Subcutaneous adipose tissue (tissue), 4 donors: ENCODE measurements around the gene ASPSCR1. TPM values are rescaled to one million over a fixed set of nuclear protein-coding genes. Genes with fewer than 3 reads are reported as not detected.

Experiments
- total RNA-seq, 4 donors: library from RNA; depleted of rRNA; stranded (reverse); fragments of >200 nt; gene quantifications; one replicate each; pipeline ENCODE4 v1.1.0, GENCODE V29; 2016
- TF ChIP-seq, protein P1 (sequence below): fragments of 450-650 bp; IDR thresholded peaks from one replicate; pipeline ENCODE4 v1.5.1; 2016; ENCODE audit warnings: low read depth, mild to moderate bottlenecking, control low read depth, antibody characterized with exemption, moderate library complexity

ASPSCR1 gene
- total RNA-seq, 4 donors from 2014 or later = 8.2 to 30.1 (median 18.1) TPM

DNA sequence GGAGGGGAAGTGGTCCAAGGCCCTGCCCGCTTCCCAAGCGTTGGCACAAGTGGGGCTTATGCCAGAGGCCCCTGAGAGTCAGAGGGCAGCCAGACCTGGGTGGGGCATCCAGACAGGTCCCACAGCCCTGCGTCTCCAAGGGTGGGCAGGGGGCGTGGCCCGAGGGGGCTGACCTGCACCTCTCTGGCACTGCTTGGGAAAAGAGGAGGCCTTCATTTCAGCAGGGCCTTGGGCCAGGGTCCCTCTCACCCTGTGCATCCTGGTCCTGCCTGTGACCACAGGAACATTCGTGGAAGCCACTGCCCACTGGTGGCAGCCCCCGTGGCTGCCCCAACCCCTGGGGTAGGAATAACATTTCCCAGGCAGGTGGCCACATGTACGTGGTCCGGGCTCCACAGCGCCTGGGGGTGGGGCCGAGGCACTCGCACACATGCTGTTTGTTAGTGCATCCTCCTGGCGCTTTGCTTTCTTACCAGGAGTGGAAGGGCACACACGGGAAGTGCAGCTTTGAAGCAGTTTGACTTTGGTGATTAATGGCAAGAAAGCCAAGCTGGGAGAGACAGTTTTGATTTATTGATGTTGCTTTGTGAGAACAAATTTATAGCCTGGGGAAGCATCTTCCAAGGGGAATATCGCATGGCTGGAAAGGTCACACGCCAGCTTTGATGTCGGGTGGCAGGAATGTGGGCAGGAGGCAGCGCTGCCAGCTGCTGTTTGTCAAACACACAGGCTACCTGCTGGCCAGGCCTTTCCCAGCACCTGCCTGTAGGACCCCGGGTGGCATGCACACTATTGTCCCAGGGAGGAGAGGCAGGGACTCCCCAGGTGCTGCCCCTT, 40.9 kb downstream of the ASPSCR1 start:
- TF ChIP-seq, protein P1, sequence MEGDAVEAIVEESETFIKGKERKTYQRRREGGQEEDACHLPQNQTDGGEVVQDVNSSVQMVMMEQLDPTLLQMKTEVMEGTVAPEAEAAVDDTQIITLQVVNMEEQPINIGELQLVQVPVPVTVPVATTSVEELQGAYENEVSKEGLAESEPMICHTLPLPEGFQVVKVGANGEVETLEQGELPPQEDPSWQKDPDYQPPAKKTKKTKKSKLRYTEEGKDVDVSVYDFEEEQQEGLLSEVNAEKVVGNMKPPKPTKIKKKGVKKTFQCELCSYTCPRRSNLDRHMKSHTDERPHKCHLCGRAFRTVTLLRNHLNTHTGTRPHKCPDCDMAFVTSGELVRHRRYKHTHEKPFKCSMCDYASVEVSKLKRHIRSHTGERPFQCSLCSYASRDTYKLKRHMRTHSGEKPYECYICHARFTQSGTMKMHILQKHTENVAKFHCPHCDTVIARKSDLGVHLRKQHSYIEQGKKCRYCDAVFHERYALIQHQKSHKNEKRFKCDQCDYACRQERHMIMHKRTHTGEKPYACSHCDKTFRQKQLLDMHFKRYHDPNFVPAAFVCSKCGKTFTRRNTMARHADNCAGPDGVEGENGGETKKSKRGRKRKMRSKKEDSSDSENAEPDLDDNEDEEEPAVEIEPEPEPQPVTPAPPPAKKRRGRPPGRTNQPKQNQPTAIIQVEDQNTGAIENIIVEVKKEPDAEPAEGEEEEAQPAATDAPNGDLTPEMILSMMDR = no peak

DNA sequence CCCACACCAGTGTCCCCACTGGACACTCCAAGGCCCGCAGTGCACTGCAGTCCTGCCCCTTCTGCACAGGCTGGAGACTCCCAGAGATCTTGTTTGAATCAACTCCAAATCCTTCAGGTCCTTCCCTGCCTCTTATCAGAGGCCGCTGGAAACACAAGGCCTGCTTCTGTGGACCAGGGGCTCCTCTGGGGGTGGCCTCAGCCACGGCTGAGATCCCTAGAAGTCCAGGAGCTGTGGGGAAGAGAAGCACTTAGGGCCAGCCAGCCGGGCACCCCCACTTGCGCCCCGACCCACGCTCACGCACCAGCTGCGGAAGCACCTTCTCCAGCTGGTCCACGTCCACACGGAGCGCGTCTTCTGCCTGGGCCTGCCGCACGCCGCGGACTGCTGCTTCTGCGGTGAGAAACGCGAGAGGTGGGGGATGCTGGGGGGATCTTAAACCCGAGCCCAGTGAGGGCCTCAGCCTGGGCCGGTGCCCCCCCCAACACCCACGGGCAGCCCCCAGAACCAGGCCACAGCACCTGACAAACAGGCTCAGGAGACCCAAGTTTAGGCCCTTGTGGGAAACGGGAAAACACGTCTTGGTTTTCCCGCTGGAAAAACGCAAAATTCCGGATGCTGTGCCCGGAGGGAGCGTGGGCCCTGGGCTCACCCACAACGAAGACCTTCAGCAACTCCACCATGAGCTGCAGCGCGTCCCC, 41.7 kb downstream of the ASPSCR1 start:
- TF ChIP-seq, protein P1 = no peak

DNA sequence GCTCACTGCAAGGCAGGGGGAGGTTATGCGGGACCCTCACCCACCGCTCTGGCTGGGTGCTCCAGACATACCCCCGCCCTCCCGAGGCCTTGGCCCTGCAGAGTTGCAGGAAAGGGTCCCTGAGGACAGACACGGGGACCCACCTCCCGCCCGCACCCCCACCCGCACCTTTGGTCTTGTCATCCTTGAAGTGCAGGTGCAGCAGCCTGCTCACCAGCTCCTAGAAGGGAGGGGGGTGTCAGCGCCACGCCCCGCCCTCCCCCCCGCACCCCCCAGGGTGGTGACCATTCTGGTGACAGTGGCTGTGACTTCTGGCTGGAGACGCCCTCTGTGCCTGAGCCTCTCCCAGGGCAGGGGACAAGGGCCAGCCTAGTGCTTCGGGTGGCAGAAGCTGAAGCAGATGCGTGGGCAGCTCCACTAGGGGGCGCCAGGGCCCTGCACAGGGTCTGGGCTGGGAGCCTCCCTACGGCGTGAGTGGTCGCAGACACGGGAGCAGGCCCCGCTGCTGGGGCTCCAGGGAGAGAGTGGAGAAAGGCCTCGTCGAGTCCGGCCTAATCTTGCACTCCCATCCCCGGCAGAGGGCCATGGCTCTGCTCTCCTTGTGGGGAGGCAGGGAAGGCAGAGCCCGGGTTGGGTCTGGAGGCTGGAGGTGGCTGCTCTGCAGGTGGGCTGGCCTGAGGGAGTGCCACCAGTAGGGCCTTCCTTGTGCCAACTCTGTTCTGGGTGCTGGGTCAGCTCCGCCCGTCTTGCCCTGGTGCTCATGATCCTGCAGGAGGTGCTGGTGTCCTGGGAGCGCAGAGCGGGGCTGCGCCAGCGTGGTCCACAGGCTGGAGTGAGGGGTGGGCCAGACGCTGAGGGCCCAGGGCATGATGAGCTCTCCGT, 42.5 kb downstream of the ASPSCR1 start:
- TF ChIP-seq, protein P1 = no peak

DNA sequence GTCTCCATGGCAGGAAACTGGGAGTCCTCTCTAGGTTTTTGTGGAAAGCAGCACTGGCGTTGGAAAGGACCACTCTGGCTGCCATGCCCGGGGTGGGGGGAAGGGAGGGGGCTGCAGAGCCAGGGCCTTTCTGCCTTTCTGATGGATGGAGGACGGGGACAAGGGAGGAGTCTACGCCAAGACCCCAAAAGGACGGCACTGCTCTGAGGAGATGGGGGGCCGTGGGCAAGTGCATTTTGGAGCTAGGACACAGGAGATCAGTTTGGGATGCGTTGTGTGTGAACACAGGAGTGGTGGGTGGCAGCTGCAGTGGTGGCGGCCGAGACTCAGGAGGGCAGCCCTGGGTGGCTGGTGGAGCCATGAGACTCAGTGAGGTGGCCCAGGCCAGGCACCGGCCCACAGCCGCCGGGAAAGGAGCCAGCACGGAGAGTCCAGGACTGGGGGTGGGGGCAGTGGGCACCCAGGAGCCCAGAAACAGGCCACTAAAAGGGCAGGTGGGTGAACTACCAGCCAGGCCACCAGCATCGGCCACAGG, 43.2 kb downstream of the ASPSCR1 start:
- TF ChIP-seq, protein P1 = no peak

DNA sequence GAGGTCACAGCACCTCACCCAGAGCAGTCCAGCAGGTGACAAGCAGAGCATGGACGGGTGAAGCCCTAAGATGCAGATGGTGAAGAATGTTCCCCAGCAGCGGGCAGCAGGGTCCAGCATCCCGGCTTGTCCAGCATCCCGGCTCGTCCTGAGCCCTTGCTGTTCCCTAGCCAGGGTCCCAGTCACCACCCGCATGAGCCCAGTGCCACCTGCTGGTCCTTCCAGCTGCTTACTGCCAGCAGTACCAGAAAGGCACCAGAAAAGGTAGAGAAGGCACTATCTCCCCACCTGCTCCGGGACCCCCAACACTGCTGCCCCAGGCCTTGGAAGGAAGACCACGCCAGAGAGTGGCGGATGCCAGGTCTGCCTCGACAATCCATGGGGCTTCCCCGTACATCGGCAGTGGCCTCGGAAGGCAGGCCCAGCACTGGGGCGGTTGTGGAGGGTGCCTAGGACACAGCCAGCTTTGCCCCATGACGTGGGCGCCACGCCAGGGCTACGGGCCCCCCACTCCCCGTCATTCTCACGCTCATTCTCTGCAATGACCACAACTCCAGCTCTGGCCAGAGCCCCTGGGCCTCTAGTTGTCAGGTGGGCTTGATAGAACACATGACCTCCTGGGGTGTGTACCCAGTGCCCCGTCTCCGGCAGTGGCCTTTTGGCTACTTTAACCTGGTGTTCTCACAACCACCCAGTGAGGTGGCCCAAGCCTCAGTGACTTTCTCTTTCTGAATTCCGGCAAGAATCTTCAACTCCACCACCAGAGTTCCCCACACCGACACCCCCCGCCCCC, 43.9 kb downstream of the ASPSCR1 start:
- TF ChIP-seq, protein P1 = no peak

DNA sequence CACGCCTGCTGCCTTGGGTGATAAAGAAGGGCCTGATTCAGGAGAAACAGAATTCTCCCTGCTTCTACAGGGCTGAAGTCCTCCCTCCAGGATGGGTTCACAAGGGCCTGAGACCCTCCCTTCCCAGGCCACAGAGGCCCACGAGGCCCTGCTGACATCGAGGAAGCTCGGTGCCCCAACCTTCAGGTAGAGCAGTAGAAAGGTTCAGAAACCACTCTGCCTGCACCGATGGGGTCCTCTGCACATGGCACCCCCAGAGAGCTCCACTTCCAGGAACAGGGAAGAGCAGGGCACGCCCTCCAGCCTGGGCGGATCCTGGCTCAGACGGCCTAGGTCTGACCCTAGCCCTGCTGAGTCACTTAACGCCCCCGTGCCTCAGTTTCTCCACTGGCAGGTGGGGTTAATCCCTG, 44.5 kb downstream of the ASPSCR1 start:
- TF ChIP-seq, protein P1 = no peak
